OCI-M2 (cell line): ENCODE measurements around the gene C16orf87.
"Not testable (repeated sequence)": the region's sequence is repeated elsewhere in the genome, so short reads cannot be mapped to it uniquely, and the experiment has no call there.

Experiments
- DNase-seq: peaks from one replicate; lab custom pipeline; 2025; ENCODE audit not compliant: unreplicated experiment; lab: John Stamatoyannopoulos, UW

C16orf87 gene

GRCh38 chr16:46830902-46831647 lies at the start of gene C16orf87:
Gene C16orf87, minus strand, starts transcription at chr16:46831180. Its CDS starts 31 bp downstream, at chr16:46831149.
- DNase-seq, result peak; percentile 39

GRCh38 chr16:46875243-46875642 lies 44.3 kb upstream of the C16orf87 start:
- DNase-seq, result no peak

- DNase-seq, result no peak
Observed at GRCh38 chr16:46873201-46873600, 42.2 kb upstream of the C16orf87 start.

GRCh38 chr16:46871597-46871996 lies 40.6 kb upstream of the C16orf87 start:
- no peak for DNase-seq

- not testable (repeated sequence) for DNase-seq
Observed at GRCh38 chr16:46868891-46869290, 37.9 kb upstream of the C16orf87 start.

- not testable (repeated sequence) for DNase-seq
Observed at GRCh38 chr16:46867486-46867885, 36.5 kb upstream of the C16orf87 start.

GRCh38 chr16:46866286-46866685 lies 35.3 kb upstream of the C16orf87 start:
- DNase-seq, result no peak

GRCh38 chr16:46862555-46863447 lies 31.8 kb upstream of the C16orf87 start:
- DNase-seq, result no peak

GRCh38 chr16:46859719-46860152 lies 28.8 kb upstream of the C16orf87 start:
- DNase-seq, result no peak

- no peak for DNase-seq
Observed at GRCh38 chr16:46858151-46858550, 27.2 kb upstream of the C16orf87 start.

- DNase-seq, result no peak
Observed at GRCh38 chr16:46857368-46857945, 26.5 kb upstream of the C16orf87 start.

- DNase-seq, result no peak
Observed at GRCh38 chr16:46855389-46855788, 24.4 kb upstream of the C16orf87 start.

GRCh38 chr16:46854846-46855245 lies 23.9 kb upstream of the C16orf87 start:
- no peak for DNase-seq

GRCh38 chr16:46853713-46854443 lies 22.9 kb upstream of the C16orf87 start:
- DNase-seq, result peak; percentile 13

- DNase-seq, result no peak
Observed at GRCh38 chr16:46852130-46852529, 21.1 kb upstream of the C16orf87 start.

GRCh38 chr16:46850619-46851555 lies 19.9 kb upstream of the C16orf87 start:
- DNase-seq, result no peak

- DNase-seq, result no peak
Observed at GRCh38 chr16:46848768-46849764, 18.1 kb upstream of the C16orf87 start.

GRCh38 chr16:46845952-46846351 lies 15.0 kb upstream of the C16orf87 start:
- no peak for DNase-seq

GRCh38 chr16:46844771-46845170 lies 13.8 kb upstream of the C16orf87 start:
- DNase-seq, result no peak
